ENCODE results near the gene KCNG4.

DNA sequence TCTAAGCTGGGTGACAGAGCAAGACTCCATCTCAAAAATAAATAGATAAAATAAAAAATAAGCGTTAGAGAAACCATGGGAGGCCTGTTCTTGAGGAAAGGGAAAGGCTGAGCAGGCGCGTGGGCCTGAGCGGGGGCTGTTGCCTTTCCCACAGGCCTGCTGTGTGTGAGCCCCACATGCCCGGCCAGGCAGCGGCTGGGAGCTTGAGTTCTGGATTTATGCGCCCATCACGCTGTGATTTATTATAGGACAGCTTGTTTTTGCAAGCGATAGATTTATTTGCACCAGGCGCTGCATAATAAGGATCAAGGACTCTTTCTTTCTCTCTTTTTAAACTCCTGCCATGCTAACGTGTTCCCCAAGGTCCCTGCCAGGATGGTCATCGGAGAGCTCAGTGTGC lies 40.1 kb upstream of the KCNG4 start:
- TF ChIP-seq, protein P1, sequence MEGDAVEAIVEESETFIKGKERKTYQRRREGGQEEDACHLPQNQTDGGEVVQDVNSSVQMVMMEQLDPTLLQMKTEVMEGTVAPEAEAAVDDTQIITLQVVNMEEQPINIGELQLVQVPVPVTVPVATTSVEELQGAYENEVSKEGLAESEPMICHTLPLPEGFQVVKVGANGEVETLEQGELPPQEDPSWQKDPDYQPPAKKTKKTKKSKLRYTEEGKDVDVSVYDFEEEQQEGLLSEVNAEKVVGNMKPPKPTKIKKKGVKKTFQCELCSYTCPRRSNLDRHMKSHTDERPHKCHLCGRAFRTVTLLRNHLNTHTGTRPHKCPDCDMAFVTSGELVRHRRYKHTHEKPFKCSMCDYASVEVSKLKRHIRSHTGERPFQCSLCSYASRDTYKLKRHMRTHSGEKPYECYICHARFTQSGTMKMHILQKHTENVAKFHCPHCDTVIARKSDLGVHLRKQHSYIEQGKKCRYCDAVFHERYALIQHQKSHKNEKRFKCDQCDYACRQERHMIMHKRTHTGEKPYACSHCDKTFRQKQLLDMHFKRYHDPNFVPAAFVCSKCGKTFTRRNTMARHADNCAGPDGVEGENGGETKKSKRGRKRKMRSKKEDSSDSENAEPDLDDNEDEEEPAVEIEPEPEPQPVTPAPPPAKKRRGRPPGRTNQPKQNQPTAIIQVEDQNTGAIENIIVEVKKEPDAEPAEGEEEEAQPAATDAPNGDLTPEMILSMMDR (conservative IDR thresholded peaks at IDR 0.05; ENCODE audit: low read depth, low read length) = no peak
- no peak for TF ChIP-seq EZH2 (IDR thresholded peaks at IDR 0.05; ENCODE audit: borderline replicate concordance, low read depth, low read length, poor library complexity, severe bottlenecking)
